ENCODE results near the gene DHH. TPM values are rescaled to one million over a fixed set of nuclear protein-coding genes. Genes with fewer than 3 reads are reported as not detected.

Gene DHH
- total and polyA plus RNA-seq, 9 of the 15 experiments (the other 6 are each of a cell fraction or from before 2014, with no cell fraction given) = 0.07 to 2.6 (median 0.54) TPM

DNA sequence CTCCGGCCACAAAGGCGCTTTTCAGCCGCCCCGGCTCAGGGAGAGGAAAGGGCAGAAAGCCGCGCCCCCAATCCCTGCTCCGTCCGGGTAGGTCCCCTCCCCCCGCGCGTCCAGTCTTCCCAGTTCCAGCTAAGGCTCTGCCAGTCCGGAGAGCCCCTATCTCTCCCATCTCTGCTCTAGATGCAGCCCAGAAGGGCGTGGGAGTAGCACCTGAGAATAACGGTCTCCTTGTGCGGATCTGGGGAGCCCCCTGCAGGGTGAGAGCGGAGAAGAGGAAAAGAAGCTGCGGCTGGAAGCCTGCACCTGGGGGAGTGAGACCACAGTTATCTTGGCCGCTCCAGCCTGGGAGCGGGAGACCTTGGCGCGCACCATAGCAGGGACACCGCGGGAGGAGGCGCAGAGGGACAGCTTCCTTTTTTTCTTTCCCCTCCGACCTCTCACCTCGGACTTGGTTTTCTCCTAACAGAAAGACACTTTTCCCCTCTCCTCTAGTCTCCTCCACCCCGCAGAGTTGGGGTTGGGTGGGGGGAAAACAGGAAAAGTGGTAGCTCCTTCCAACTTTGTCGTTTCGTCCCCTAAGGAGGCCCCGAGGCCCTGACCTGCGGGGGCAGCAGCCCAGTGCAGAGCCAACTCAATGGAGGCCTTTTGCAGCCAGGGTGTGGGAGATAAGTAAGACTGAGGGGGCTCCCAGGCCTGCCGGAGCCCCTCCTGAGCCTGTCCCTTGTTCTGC, 2.4 kb downstream of the DHH start (continued):
- TF ChIP-seq, protein P1, sequence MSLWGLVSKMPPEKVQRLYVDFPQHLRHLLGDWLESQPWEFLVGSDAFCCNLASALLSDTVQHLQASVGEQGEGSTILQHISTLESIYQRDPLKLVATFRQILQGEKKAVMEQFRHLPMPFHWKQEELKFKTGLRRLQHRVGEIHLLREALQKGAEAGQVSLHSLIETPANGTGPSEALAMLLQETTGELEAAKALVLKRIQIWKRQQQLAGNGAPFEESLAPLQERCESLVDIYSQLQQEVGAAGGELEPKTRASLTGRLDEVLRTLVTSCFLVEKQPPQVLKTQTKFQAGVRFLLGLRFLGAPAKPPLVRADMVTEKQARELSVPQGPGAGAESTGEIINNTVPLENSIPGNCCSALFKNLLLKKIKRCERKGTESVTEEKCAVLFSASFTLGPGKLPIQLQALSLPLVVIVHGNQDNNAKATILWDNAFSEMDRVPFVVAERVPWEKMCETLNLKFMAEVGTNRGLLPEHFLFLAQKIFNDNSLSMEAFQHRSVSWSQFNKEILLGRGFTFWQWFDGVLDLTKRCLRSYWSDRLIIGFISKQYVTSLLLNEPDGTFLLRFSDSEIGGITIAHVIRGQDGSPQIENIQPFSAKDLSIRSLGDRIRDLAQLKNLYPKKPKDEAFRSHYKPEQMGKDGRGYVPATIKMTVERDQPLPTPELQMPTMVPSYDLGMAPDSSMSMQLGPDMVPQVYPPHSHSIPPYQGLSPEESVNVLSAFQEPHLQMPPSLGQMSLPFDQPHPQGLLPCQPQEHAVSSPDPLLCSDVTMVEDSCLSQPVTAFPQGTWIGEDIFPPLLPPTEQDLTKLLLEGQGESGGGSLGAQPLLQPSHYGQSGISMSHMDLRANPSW (CRISPR knock-in tag; IDR thresholded peaks at IDR 0.05) = peak; percentile 52; the same call in 1 of the 2 replicates
- TF ChIP-seq SAFB (IDR thresholded peaks at IDR 0.05; ENCODE audit: borderline replicate concordance, low read depth, low read length) = no peak
- peak; percentile 96 for TF ChIP-seq SMARCE1 (IDR thresholded peaks at IDR 0.05)
- TF ChIP-seq HNRNPK (IDR thresholded peaks at IDR 0.05; ENCODE audit: low read depth, low read length, poor library complexity, severe bottlenecking) = no peak
- TF ChIP-seq SAP30 (IDR thresholded peaks at IDR 0.05; ENCODE audit: borderline replicate concordance, insufficient read depth, low read depth, low read length, poor library complexity, severe bottlenecking) = no peak
- TF ChIP-seq, protein P2, sequence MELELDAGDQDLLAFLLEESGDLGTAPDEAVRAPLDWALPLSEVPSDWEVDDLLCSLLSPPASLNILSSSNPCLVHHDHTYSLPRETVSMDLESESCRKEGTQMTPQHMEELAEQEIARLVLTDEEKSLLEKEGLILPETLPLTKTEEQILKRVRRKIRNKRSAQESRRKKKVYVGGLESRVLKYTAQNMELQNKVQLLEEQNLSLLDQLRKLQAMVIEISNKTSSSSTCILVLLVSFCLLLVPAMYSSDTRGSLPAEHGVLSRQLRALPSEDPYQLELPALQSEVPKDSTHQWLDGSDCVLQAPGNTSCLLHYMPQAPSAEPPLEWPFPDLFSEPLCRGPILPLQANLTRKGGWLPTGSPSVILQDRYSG (tag; conservative IDR thresholded peaks at IDR 0.05; ENCODE audit: low read depth) = no peak
- TF ChIP-seq KLF1 (tag; IDR thresholded peaks at IDR 0.05) = peak; percentile 53; the same call in 1 of the 2 replicates
- TF ChIP-seq SRSF3 (IDR thresholded peaks at IDR 0.05; ENCODE audit: insufficient read depth, low read length) = no peak
- TF ChIP-seq, protein P3, sequence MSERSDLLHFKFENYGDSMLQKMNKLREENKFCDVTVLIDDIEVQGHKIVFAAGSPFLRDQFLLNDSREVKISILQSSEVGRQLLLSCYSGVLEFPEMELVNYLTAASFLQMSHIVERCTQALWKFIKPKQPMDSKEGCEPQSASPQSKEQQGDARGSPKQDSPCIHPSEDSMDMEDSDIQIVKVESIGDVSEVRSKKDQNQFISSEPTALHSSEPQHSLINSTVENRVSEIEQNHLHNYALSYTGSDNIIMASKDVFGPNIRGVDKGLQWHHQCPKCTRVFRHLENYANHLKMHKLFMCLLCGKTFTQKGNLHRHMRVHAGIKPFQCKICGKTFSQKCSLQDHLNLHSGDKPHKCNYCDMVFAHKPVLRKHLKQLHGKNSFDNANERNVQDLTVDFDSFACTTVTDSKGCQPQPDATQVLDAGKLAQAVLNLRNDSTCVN (CRISPR knock-in tag; IDR thresholded peaks at IDR 0.05) = no peak
- TF ChIP-seq, protein P4, sequence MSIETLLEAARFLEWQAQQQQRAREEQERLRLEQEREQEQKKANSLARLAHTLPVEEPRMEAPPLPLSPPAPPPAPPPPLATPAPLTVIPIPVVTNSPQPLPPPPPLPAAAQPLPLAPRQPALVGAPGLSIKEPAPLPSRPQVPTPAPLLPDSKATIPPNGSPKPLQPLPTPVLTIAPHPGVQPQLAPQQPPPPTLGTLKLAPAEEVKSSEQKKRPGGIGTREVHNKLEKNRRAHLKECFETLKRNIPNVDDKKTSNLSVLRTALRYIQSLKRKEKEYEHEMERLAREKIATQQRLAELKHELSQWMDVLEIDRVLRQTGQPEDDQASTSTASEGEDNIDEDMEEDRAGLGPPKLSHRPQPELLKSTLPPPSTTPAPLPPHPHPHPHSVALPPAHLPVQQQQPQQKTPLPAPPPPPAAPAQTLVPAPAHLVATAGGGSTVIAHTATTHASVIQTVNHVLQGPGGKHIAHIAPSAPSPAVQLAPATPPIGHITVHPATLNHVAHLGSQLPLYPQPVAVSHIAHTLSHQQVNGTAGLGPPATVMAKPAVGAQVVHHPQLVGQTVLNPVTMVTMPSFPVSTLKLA (conservative IDR thresholded peaks at IDR 0.05) = peak; percentile 43 to 71; a peak in 3 of 4 replicates
- TF ChIP-seq, protein P5, sequence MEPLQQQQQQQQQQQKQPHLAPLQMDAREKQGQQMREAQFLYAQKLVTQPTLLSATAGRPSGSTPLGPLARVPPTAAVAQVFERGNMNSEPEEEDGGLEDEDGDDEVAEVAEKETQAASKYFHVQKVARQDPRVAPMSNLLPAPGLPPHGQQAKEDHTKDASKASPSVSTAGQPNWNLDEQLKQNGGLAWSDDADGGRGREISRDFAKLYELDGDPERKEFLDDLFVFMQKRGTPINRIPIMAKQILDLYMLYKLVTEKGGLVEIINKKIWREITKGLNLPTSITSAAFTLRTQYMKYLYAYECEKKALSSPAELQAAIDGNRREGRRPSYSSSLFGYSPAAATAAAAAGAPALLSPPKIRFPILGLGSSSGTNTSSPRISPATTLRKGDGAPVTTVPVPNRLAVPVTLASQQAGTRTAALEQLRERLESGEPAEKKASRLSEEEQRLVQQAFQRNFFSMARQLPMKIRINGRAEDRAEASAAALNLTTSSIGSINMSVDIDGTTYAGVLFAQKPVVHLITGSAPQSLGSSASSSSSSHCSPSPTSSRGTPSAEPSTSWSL (CRISPR knock-in tag; IDR thresholded peaks at IDR 0.05; ENCODE audit: borderline replicate concordance) = no peak
- TF ChIP-seq PHF21A (IDR thresholded peaks at IDR 0.05; ENCODE audit: borderline replicate concordance, low read depth) = peak; percentile 90; the same call in 1 of the 2 replicates
- TF ChIP-seq ZZZ3 (IDR thresholded peaks at IDR 0.05) = no peak
- TF ChIP-seq, protein P6, sequence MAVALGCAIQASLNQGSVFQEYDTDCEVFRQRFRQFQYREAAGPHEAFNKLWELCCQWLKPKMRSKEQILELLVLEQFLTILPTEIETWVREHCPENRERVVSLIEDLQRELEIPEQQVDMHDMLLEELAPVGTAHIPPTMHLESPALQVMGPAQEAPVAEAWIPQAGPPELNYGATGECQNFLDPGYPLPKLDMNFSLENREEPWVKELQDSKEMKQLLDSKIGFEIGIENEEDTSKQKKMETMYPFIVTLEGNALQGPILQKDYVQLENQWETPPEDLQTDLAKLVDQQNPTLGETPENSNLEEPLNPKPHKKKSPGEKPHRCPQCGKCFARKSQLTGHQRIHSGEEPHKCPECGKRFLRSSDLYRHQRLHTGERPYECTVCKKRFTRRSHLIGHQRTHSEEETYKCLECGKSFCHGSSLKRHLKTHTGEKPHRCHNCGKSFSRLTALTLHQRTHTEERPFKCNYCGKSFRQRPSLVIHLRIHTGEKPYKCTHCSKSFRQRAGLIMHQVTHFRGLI (CRISPR knock-in tag; IDR thresholded peaks at IDR 0.05) = no peak
- TF ChIP-seq FOXM1 (IDR thresholded peaks at IDR 0.05; ENCODE audit: low read depth) = peak; percentile 66
- TF ChIP-seq FOXM1 (CRISPR knock-in tag; IDR thresholded peaks at IDR 0.05; ENCODE audit: low read depth) = no peak
